Measurements from ENCODE around the gene RELA.

RELA gene

DNA sequence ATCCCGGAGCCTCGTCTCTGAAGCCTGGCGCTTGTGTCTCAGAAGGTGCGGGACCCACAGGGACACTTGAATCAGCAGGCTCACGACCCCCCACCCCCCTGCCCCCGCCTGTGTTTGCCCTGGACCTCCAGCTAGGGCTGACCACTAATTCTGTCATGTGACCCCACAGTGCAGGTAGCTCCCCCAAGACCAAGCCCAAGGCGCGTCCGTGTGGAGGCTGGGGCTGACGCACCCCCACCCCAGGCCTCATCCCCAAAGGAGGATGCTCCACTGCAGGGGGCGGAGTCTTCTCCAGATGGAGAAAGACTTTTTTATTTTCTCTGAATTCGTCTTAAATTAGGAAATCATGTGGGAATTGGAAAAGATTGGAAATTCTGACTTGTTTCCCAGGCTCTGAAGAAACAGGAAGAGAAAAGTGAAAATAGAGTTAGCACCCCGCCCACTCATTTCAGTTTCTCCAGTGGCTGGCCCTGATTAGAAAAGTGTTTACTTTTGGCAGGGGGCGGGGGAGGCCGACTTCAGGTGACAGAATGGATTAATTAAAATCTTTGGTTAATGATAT lies 1.0 kb upstream of the RELA start (continued):
- TF ChIP-seq ZFP41 (tag by site-specific recombination; IDR thresholded peaks at IDR 0.05; ENCODE audit: borderline replicate concordance), result no peak
- TF ChIP-seq, protein P1, sequence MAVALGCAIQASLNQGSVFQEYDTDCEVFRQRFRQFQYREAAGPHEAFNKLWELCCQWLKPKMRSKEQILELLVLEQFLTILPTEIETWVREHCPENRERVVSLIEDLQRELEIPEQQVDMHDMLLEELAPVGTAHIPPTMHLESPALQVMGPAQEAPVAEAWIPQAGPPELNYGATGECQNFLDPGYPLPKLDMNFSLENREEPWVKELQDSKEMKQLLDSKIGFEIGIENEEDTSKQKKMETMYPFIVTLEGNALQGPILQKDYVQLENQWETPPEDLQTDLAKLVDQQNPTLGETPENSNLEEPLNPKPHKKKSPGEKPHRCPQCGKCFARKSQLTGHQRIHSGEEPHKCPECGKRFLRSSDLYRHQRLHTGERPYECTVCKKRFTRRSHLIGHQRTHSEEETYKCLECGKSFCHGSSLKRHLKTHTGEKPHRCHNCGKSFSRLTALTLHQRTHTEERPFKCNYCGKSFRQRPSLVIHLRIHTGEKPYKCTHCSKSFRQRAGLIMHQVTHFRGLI (tag by site-specific recombination; IDR thresholded peaks at IDR 0.05), result no peak
- peak; percentile 49; the same call in 1 of the 2 replicates for TF ChIP-seq ZIC2 (tag by site-specific recombination; IDR thresholded peaks at IDR 0.05)
- no peak for TF ChIP-seq ZNF140 (tag by site-specific recombination; IDR thresholded peaks at IDR 0.05)
- no peak for TF ChIP-seq ZNF704 (tag by site-specific recombination; IDR thresholded peaks at IDR 0.05)
- no peak for TF ChIP-seq ZNF391 (tag by site-specific recombination; IDR thresholded peaks at IDR 0.05; ENCODE audit: borderline replicate concordance, low read depth)
- TF ChIP-seq BCL11A (tag by site-specific recombination; IDR thresholded peaks at IDR 0.05; ENCODE audit: low read depth), result no peak
- TF ChIP-seq, protein P2, sequence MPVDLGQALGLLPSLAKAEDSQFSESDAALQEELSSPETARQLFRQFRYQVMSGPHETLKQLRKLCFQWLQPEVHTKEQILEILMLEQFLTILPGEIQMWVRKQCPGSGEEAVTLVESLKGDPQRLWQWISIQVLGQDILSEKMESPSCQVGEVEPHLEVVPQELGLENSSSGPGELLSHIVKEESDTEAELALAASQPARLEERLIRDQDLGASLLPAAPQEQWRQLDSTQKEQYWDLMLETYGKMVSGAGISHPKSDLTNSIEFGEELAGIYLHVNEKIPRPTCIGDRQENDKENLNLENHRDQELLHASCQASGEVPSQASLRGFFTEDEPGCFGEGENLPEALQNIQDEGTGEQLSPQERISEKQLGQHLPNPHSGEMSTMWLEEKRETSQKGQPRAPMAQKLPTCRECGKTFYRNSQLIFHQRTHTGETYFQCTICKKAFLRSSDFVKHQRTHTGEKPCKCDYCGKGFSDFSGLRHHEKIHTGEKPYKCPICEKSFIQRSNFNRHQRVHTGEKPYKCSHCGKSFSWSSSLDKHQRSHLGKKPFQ (tag by site-specific recombination; IDR thresholded peaks at IDR 0.05), result no peak
- no peak for TF ChIP-seq ZNF610 (tag by site-specific recombination; IDR thresholded peaks at IDR 0.05; ENCODE audit: borderline replicate concordance)
- TF ChIP-seq ZNF202 (tag by site-specific recombination; IDR thresholded peaks at IDR 0.05; ENCODE audit: borderline replicate concordance), result no peak
- TF ChIP-seq ZNF777 (tag by site-specific recombination; IDR thresholded peaks at IDR 0.05; ENCODE audit: borderline replicate concordance), result no peak
- no peak for TF ChIP-seq REST (tag by site-specific recombination; IDR thresholded peaks at IDR 0.05)
- TF ChIP-seq, protein P3, sequence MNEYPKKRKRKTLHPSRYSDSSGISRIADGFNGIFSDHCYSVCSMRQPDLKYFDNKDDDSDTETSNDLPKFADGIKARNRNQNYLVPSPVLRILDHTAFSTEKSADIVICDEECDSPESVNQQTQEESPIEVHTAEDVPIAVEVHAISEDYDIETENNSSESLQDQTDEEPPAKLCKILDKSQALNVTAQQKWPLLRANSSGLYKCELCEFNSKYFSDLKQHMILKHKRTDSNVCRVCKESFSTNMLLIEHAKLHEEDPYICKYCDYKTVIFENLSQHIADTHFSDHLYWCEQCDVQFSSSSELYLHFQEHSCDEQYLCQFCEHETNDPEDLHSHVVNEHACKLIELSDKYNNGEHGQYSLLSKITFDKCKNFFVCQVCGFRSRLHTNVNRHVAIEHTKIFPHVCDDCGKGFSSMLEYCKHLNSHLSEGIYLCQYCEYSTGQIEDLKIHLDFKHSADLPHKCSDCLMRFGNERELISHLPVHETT (tag by site-specific recombination; IDR thresholded peaks at IDR 0.05), result no peak
- TF ChIP-seq GLIS1 (tag by site-specific recombination; IDR thresholded peaks at IDR 0.05), result peak; percentile 81
- no peak for TF ChIP-seq ZNF404 (tag by site-specific recombination; IDR thresholded peaks at IDR 0.05)
- TF ChIP-seq, protein P4, sequence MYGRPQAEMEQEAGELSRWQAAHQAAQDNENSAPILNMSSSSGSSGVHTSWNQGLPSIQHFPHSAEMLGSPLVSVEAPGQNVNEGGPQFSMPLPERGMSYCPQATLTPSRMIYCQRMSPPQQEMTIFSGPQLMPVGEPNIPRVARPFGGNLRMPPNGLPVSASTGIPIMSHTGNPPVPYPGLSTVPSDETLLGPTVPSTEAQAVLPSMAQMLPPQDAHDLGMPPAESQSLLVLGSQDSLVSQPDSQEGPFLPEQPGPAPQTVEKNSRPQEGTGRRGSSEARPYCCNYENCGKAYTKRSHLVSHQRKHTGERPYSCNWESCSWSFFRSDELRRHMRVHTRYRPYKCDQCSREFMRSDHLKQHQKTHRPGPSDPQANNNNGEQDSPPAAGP (tag by site-specific recombination; IDR thresholded peaks at IDR 0.05), result no peak
- TF ChIP-seq MYNN (tag by site-specific recombination; IDR thresholded peaks at IDR 0.05; ENCODE audit: borderline replicate concordance), result no peak
- TF ChIP-seq ZNF366 (tag by site-specific recombination; conservative IDR thresholded peaks at IDR 0.05), result no peak
- no peak for TF ChIP-seq ZXDB (tag by site-specific recombination; IDR thresholded peaks at IDR 0.05)

All from HEK293 (cell line).